Measurements from ENCODE around the gene IFIT3.

The IFIT3 gene

GRCh38 chr10:89364531-89364930 lies 36.7 kb downstream of the IFIT3 start:
- no peak for DNase-seq (ENCODE audit: low read depth, low spot score)
- H3K9ac ChIP-seq (ENCODE audit: insufficient read length): no peak overlapping the region
- H3K4me3 ChIP-seq: no peak overlapping the region

GRCh38 chr10:89367529-89367928 lies 39.7 kb downstream of the IFIT3 start:
- Histone ChIP-seq H3K36me3 (ENCODE audit: insufficient read depth, low read length) (no peaks in the 10 kb centered on the region), H3K9me3 (ENCODE audit: low read depth, low read length) (no peaks in the 10 kb centered on the region), H3K9ac (ENCODE audit: insufficient read length) (no peak overlapping the region), H3K27ac (no peak overlapping the region), H3K4me3 (no peak overlapping the region)
- DNase-seq (ENCODE audit: low read depth, low spot score): no peak
- no peak for TF ChIP-seq POLR2AphosphoS5 (IDR thresholded peaks at IDR 0.05; ENCODE audit: borderline replicate concordance, low read depth, low read length)
- no peak for TF ChIP-seq EZH2 (IDR thresholded peaks at IDR 0.05)
- no peak for TF ChIP-seq FOXP2 (optimal IDR thresholded peaks at IDR 0.05; ENCODE audit: control extremely low read depth, extremely low read length, insufficient read depth)

More at GRCh38 chr10:89364531-89364930, 36.7 kb downstream of the IFIT3 start:
- TF ChIP-seq POLR2AphosphoS5 (IDR thresholded peaks at IDR 0.05; ENCODE audit: borderline replicate concordance, low read depth, low read length) (no peak), EZH2 (IDR thresholded peaks at IDR 0.05) (no peak), FOXP2 (optimal IDR thresholded peaks at IDR 0.05; ENCODE audit: control extremely low read depth, extremely low read length, insufficient read depth) (no peak)
- Histone ChIP-seq H3K36me3 (ENCODE audit: insufficient read depth, low read length) (no peaks in the 10 kb centered on the region), H3K27ac (no peak overlapping the region), H3K9me3 (ENCODE audit: low read depth, low read length) (no peaks in the 10 kb centered on the region)

DNA sequence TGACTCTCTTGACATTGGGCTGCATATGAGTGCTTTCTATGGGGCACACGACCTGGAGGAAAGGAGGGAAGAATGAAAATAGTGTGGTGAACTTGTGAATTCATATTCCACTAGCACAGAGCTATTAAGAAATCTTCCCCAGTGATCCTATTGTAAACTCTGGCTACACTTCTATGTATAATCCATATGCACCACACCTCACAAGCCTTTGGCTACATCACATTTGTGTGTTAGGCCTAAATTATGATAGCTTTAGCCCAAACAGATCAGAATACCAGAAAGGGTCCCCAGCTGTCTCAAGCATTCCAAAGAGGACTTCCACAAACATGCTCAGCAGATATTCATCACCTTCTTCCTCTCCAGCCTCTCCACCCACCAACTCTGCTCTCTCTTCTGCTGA lies 40.3 kb downstream of the IFIT3 start:
- Histone ChIP-seq H3K9me3 (ENCODE audit: low read depth, low read length) (no peaks in the 10 kb centered on the region), H3K27ac (no peak overlapping the region), H3K9ac (ENCODE audit: insufficient read length) (no peak overlapping the region), H3K36me3 (ENCODE audit: insufficient read depth, low read length) (no peaks in the 10 kb centered on the region), H3K4me3 (no peak overlapping the region)
- TF ChIP-seq FOXP2 (optimal IDR thresholded peaks at IDR 0.05; ENCODE audit: control extremely low read depth, extremely low read length, insufficient read depth) (no peak), EZH2 (IDR thresholded peaks at IDR 0.05) (no peak), POLR2AphosphoS5 (IDR thresholded peaks at IDR 0.05; ENCODE audit: borderline replicate concordance, low read depth, low read length) (no peak)
- DNase-seq (ENCODE audit: low read depth, low spot score): no peak

- no peak overlapping the region for H3K4me3 ChIP-seq
- H3K27ac ChIP-seq: no peak overlapping the region
- H3K9me3 ChIP-seq (ENCODE audit: low read depth, low read length): no peaks in the 10 kb centered on the region
- TF ChIP-seq EZH2 (IDR thresholded peaks at IDR 0.05): no peak
- TF ChIP-seq POLR2AphosphoS5 (IDR thresholded peaks at IDR 0.05; ENCODE audit: borderline replicate concordance, low read depth, low read length): no peak
- no peak for TF ChIP-seq FOXP2 (optimal IDR thresholded peaks at IDR 0.05; ENCODE audit: control extremely low read depth, extremely low read length, insufficient read depth)
- DNase-seq (ENCODE audit: low read depth, low spot score): no peak
- H3K36me3 ChIP-seq (ENCODE audit: insufficient read depth, low read length): no peaks in the 10 kb centered on the region
- no peak overlapping the region for H3K9ac ChIP-seq (ENCODE audit: insufficient read length)
Measured at GRCh38 chr10:89369156-89370105, 41.6 kb downstream of the IFIT3 start.

- Histone ChIP-seq H3K9me3 (ENCODE audit: low read depth, low read length) (no peaks in the 10 kb centered on the region), H3K27ac (no peak overlapping the region), H3K36me3 (ENCODE audit: insufficient read depth, low read length) (no peaks in the 10 kb centered on the region), H3K9ac (ENCODE audit: insufficient read length) (no peak overlapping the region), H3K4me3 (no peak overlapping the region)
- TF ChIP-seq EZH2 (IDR thresholded peaks at IDR 0.05): no peak
- no peak for TF ChIP-seq POLR2AphosphoS5 (IDR thresholded peaks at IDR 0.05; ENCODE audit: borderline replicate concordance, low read depth, low read length)
- no peak for TF ChIP-seq FOXP2 (optimal IDR thresholded peaks at IDR 0.05; ENCODE audit: control extremely low read depth, extremely low read length, insufficient read depth)
- DNase-seq (ENCODE audit: low read depth, low spot score): no peak
Measured at GRCh38 chr10:89371079-89371478, 43.3 kb downstream of the IFIT3 start.

- H3K9me3 ChIP-seq (ENCODE audit: low read depth, low read length): no peaks in the 10 kb centered on the region
- H3K9ac ChIP-seq (ENCODE audit: insufficient read length): no peak overlapping the region
- DNase-seq (ENCODE audit: low read depth, low spot score): no peak
- H3K4me3 ChIP-seq: no peak overlapping the region
- no peaks in the 10 kb centered on the region for H3K36me3 ChIP-seq (ENCODE audit: insufficient read depth, low read length)
- no peak for TF ChIP-seq EZH2 (IDR thresholded peaks at IDR 0.05)
- no peak for TF ChIP-seq FOXP2 (optimal IDR thresholded peaks at IDR 0.05; ENCODE audit: control extremely low read depth, extremely low read length, insufficient read depth)
- TF ChIP-seq POLR2AphosphoS5 (IDR thresholded peaks at IDR 0.05; ENCODE audit: borderline replicate concordance, low read depth, low read length): no peak
- H3K27ac ChIP-seq: no peak overlapping the region
Measured at GRCh38 chr10:89371987-89372386, 44.2 kb downstream of the IFIT3 start.

- no peak for DNase-seq (ENCODE audit: low read depth, low spot score)
- no peak overlapping the region for H3K27ac ChIP-seq
Measured at GRCh38 chr10:89373916-89374711, 46.3 kb downstream of the IFIT3 start.

DNA sequence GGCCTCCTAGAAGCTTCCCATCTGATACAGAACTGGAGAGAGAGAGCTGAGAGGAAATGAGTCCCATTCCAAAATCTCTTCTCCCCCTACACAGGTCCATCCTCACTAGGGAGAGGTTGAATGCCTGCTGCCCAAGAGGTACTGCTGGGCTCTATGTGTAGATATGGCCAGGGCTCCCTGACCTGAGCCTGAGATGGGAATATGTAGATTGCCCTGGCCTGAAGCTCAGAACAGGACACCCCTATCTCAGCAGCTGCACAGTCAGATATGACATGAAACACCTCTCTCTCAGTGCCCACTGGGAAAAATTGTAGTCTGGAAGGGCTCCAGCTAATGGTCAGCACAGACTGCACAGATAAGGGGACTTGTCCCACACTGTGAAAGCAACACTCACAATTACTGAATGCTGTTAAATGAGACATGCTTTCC lies 46.9 kb downstream of the IFIT3 start:
- no peak overlapping the region for H3K4me3 ChIP-seq
- H3K9me3 ChIP-seq (ENCODE audit: low read depth, low read length): no peaks in the 10 kb centered on the region
- TF ChIP-seq EZH2 (IDR thresholded peaks at IDR 0.05): no peak
- TF ChIP-seq FOXP2 (optimal IDR thresholded peaks at IDR 0.05; ENCODE audit: control extremely low read depth, extremely low read length, insufficient read depth): no peak
- TF ChIP-seq POLR2AphosphoS5 (IDR thresholded peaks at IDR 0.05; ENCODE audit: borderline replicate concordance, low read depth, low read length): no peak
- no peak overlapping the region for H3K27ac ChIP-seq
- no peak for DNase-seq (ENCODE audit: low read depth, low spot score)
- no peaks in the 10 kb centered on the region for H3K36me3 ChIP-seq (ENCODE audit: insufficient read depth, low read length)
- H3K9ac ChIP-seq (ENCODE audit: insufficient read length): no peak overlapping the region

More at GRCh38 chr10:89373916-89374711, 46.3 kb downstream of the IFIT3 start:
- no peaks in the 10 kb centered on the region for H3K9me3 ChIP-seq (ENCODE audit: low read depth, low read length)
- no peak overlapping the region for H3K4me3 ChIP-seq
- TF ChIP-seq FOXP2 (optimal IDR thresholded peaks at IDR 0.05; ENCODE audit: control extremely low read depth, extremely low read length, insufficient read depth) (no peak), POLR2AphosphoS5 (IDR thresholded peaks at IDR 0.05; ENCODE audit: borderline replicate concordance, low read depth, low read length) (no peak), EZH2 (IDR thresholded peaks at IDR 0.05) (no peak)
- H3K9ac ChIP-seq (ENCODE audit: insufficient read length): no peak overlapping the region
- no peaks in the 10 kb centered on the region for H3K36me3 ChIP-seq (ENCODE audit: insufficient read depth, low read length)
